HG03064 (cell line): ENCODE data around the gene DNAJC24.
"Not testable (repeated sequence)": the region's sequence is repeated elsewhere in the genome, so short reads cannot be mapped to it uniquely, and the experiment has no call there.

ENCODE experiments used
- ATAC-seq: cut with Tn5 transposase; IDR thresholded peaks from one replicate; pipeline ENCODE4 v1.9.1; 2021; ENCODE audit warnings: low read depth; ENCODE audit not compliant: unreplicated experiment

Gene DNAJC24

GRCh38 chr11:31369348-31370329, at the start of gene DNAJC24, which contains the start of gene DCDC1:
Gene DNAJC24, plus strand, starts transcription at chr11:31369860. Its CDS starts 889 bp downstream, at chr11:31370749.
Gene DCDC1, minus strand, starts transcription at chr11:31369739. Its CDS starts 41,459 bp downstream, at chr11:31328280.
- peak; percentile 99 for ATAC-seq

GRCh38 chr11:31321494-31321893, 48.2 kb upstream of the DNAJC24 start:
- ATAC-seq, result not testable (repeated sequence)

- ATAC-seq, result no peak
Measured at GRCh38 chr11:31323145-31323544, 46.5 kb upstream of the DNAJC24 start.

GRCh38 chr11:31325160-31325559, 44.5 kb upstream of the DNAJC24 start:
- no peak for ATAC-seq

- ATAC-seq, result peak; percentile 69
Measured at GRCh38 chr11:31326470-31327148, 43.1 kb upstream of the DNAJC24 start.

- ATAC-seq, result no peak
Measured at GRCh38 chr11:31327417-31327816, 42.2 kb upstream of the DNAJC24 start.

GRCh38 chr11:31328697-31329096, 41.0 kb upstream of the DNAJC24 start:
- ATAC-seq, result no peak

GRCh38 chr11:31337806-31338205, 31.9 kb upstream of the DNAJC24 start:
- ATAC-seq, result no peak

- ATAC-seq, result no peak
Measured at GRCh38 chr11:31340903-31341572, 28.6 kb upstream of the DNAJC24 start.

GRCh38 chr11:31351168-31351567, 18.5 kb upstream of the DNAJC24 start:
- no peak for ATAC-seq

- no peak for ATAC-seq
Measured at GRCh38 chr11:31355131-31355530, 14.5 kb upstream of the DNAJC24 start.

- ATAC-seq, result no peak
Measured at GRCh38 chr11:31355817-31356216, 13.8 kb upstream of the DNAJC24 start.

- ATAC-seq, result no peak
Measured at GRCh38 chr11:31361743-31362142, 7.9 kb upstream of the DNAJC24 start.

- ATAC-seq, result no peak
Measured at GRCh38 chr11:31366795-31367194, 2.9 kb upstream of the DNAJC24 start.

- no peak for ATAC-seq
Measured at GRCh38 chr11:31375879-31376278, 6.2 kb downstream of the DNAJC24 start.

- no peak for ATAC-seq
Measured at GRCh38 chr11:31383116-31383515, 13.5 kb downstream of the DNAJC24 start.

GRCh38 chr11:31387379-31387778, 17.7 kb downstream of the DNAJC24 start:
- ATAC-seq, result no peak

GRCh38 chr11:31397239-31397834, 27.7 kb downstream of the DNAJC24 start:
- no peak for ATAC-seq

GRCh38 chr11:31404614-31405013, 35.0 kb downstream of the DNAJC24 start:
- no peak for ATAC-seq

GRCh38 chr11:31408201-31408600, 38.5 kb downstream of the DNAJC24 start:
- ATAC-seq, result no peak
